ENCODE data around the gene CSN2. TPM values are rescaled to one million over a fixed set of nuclear protein-coding genes. Genes with fewer than 3 reads are reported as not detected.

Gene CSN2
- total RNA-seq, 1 experiment from 2014 or later: not detected

GRCh38 chr4:69907151-69907550, 58.4 kb downstream of the CSN2 start:
- Mint-ChIP-seq H3K4me1 (ENCODE audit: low read depth, unreplicated experiment) (no peaks in the 10 kb centered on the region), H3K9me3 (ENCODE audit: low read depth, unreplicated experiment) (no peaks in the 10 kb centered on the region), H3K27ac (ENCODE audit: unreplicated experiment) (no peak overlapping the region), H3K27me3 (ENCODE audit: unreplicated experiment) (no peaks in the 10 kb centered on the region), H3K36me3 (ENCODE audit: insufficient read depth, unreplicated experiment) (no peaks in the 10 kb centered on the region), H3K4me3 (ENCODE audit: low read depth, unreplicated experiment) (no peak overlapping the region)
- intact Hi-C loops (cut with micrococcal nuclease; ENCODE audit: unreplicated experiment): no loop called here
- no peak for TF ChIP-seq CTCF (IDR thresholded peaks at IDR 0.05; ENCODE audit: unreplicated experiment)
- no peak for DNase-seq
- CTCF ChIA-PET: no interaction called here
- no TSS peak for BruUV-seq (replicated peaks)

Other genes with a start within 250 kb of the CSN2 start
- 0.26 and 0.27 TPM in 2 replicates for gene SULT1B1, start 205.1 kb downstream of the CSN2 start, total RNA-seq (2022)
- 1.9 and 2.4 TPM in 2 replicates for gene SULT1E1, start 105.6 kb downstream of the CSN2 start, total RNA-seq (2022)
- not detected in 2 replicates for gene CSN1S1, start 34.7 kb downstream of the CSN2 start, total RNA-seq (2022)
- gene STATH, start 30.2 kb upstream of the CSN2 start, total RNA-seq (2022): not detected in 2 replicates
- not detected in 2 replicates for gene HTN3, start 62.7 kb upstream of the CSN2 start, total RNA-seq (2022)
- not detected in 2 replicates for gene HTN1, start 84.7 kb upstream of the CSN2 start, total RNA-seq (2022)
- gene PRR27, start 188.5 kb upstream of the CSN2 start, total RNA-seq (2022): not detected in 2 replicates
- gene ODAM, start 230.0 kb upstream of the CSN2 start, total RNA-seq (2022): 137 and 214 TPM in 2 replicates

All from Calu3 (cell line).